ENCODE measurements around the gene GHRHR.

The GHRHR gene

DNA sequence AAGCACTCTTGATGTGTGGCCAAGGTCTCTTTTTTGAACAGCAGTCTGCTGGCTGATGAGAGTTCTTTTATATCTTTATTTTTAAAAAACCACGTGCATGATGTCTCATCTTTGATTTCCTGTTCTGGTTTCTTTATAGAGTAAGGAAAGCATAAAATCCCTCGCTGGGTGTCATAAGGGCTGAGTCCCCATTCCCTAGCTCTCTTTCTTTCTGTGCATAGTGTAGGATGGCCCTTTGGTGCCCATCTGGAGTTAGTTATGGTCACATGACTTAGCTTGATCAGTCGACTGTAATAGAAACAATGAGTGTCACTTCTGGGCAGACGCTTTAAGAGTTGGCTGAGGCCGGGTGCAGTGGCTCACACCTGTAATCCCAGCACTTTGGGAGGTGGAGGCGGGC lies 38.5 kb downstream of the GHRHR start:
- WGBS (ENCODE audit: extremely low coverage, insufficient coverage, low lambda C conversion rate), result no CpG with 5 or more reads among the region's 6 CpGs
- Histone ChIP-seq H3K23ac (ENCODE audit: low read length) (no peak overlapping the region), H3K4me1 (ENCODE audit: control insufficient read depth, low read depth, low read length) (peaks cover 10% of the 10 kb centered on the region), H3K18ac (ENCODE audit: low read length) (no peak overlapping the region), H3K9ac (ENCODE audit: low read length) (no peak overlapping the region), H2BK15ac (replicated peaks; ENCODE audit: low read depth) (no peak overlapping the region), H3K4ac (ENCODE audit: low read depth, low read length) (no peak overlapping the region), H3K56ac (ENCODE audit: low read length) (no peak overlapping the region), H4K8ac (ENCODE audit: low read depth, low read length) (no peak overlapping the region), H3K79me1 (ENCODE audit: low read length) (no peaks in the 10 kb centered on the region), H3K36me3 (ENCODE audit: control insufficient read depth, insufficient read depth, low read length) (no peaks in the 10 kb centered on the region), H3K4me2 (ENCODE audit: low read length) (no peak overlapping the region), H4K5ac (ENCODE audit: low read length) (no peak overlapping the region), H3K27me3 (ENCODE audit: insufficient read depth, low read length, poor library complexity) (no peaks in the 10 kb centered on the region), H3K4me3 (ENCODE audit: low read length) (no peak overlapping the region), H2AK5ac (ENCODE audit: low read length) (no peak overlapping the region), H2BK5ac (ENCODE audit: low read length) (no peak overlapping the region), H3K79me2 (ENCODE audit: control insufficient read depth, insufficient read depth, low read length) (no peaks in the 10 kb centered on the region), H2BK120ac (ENCODE audit: low read depth, low read length) (no peak overlapping the region), H3K27ac (ENCODE audit: low read depth, low read length) (no peak overlapping the region)
- DNase-seq, result no peak

DNA sequence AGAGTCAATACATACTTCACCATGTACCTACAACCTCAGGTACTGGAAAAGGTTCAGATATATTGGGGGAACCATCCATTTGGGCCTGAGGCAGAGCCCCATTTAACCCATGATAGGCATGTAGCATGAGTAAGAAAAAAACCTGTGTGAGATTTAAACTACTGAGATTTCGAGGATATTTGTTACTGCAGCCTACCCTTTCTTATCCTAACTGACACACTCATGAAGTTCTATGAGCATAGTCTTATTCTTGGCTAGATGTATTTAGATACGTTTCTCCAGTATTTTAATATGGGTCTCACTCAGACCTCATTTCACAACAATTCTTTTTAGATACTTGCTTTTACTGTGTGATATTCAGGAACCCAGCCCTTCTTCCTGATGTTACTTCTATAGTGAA lies 39.3 kb downstream of the GHRHR start:
- no peak overlapping the region for H3K4me2 ChIP-seq (ENCODE audit: low read length)
- no peaks in the 10 kb centered on the region for H3K36me3 ChIP-seq (ENCODE audit: control insufficient read depth, insufficient read depth, low read length)
- no peak overlapping the region for H3K4me3 ChIP-seq (ENCODE audit: low read length)
- no peak overlapping the region for H2BK15ac ChIP-seq (replicated peaks; ENCODE audit: low read depth)
- no peaks in the 10 kb centered on the region for H3K27me3 ChIP-seq (ENCODE audit: insufficient read depth, low read length, poor library complexity)
- no peak overlapping the region for H3K18ac ChIP-seq (ENCODE audit: low read length)
- H3K4me1 ChIP-seq (ENCODE audit: control insufficient read depth, low read depth, low read length), result peaks cover 10% of the 10 kb centered on the region
- no peaks in the 10 kb centered on the region for H3K79me2 ChIP-seq (ENCODE audit: control insufficient read depth, insufficient read depth, low read length)
- WGBS (ENCODE audit: extremely low coverage, insufficient coverage, low lambda C conversion rate), result no CpG with 5 or more reads among the region's 2 CpGs
- no peak overlapping the region for H2BK5ac ChIP-seq (ENCODE audit: low read length)
- H4K8ac ChIP-seq (ENCODE audit: low read depth, low read length), result no peak overlapping the region
- H3K79me1 ChIP-seq (ENCODE audit: low read length), result no peaks in the 10 kb centered on the region
- no peak overlapping the region for H2AK5ac ChIP-seq (ENCODE audit: low read length)
- no peak overlapping the region for H4K5ac ChIP-seq (ENCODE audit: low read length)
- no peak overlapping the region for H3K4ac ChIP-seq (ENCODE audit: low read depth, low read length)
- H3K56ac ChIP-seq (ENCODE audit: low read length), result no peak overlapping the region
- no peak overlapping the region for H2BK120ac ChIP-seq (ENCODE audit: low read depth, low read length)
- no peak overlapping the region for H3K27ac ChIP-seq (ENCODE audit: low read depth, low read length)
- no peak overlapping the region for H3K9ac ChIP-seq (ENCODE audit: low read length)
- DNase-seq, result no peak
- no peak overlapping the region for H3K23ac ChIP-seq (ENCODE audit: low read length)

DNA sequence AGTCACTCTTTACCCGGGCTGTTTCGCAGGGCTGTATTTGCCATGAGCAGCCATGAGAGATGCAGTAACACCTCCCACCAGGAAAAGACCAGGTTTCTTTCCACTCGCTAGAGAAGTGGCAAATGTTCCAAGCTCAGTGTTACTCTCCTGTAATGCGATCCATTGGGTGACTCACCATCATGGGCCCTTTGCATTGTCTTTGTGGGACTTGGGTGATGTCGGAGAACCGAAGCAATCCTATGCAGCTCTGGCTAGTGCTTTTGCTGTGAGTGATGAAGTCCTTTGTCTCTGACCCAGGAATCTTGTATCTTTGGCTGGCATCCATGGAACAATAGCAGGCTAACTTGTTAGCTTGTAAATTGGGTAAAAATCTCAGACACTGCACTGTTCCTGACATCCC lies 40.0 kb downstream of the GHRHR start:
- Histone ChIP-seq H3K79me2 (ENCODE audit: control insufficient read depth, insufficient read depth, low read length) (no peaks in the 10 kb centered on the region), H3K36me3 (ENCODE audit: control insufficient read depth, insufficient read depth, low read length) (no peaks in the 10 kb centered on the region), H2BK15ac (replicated peaks; ENCODE audit: low read depth) (no peak overlapping the region), H3K79me1 (ENCODE audit: low read length) (no peaks in the 10 kb centered on the region), H3K9ac (ENCODE audit: low read length) (no peak overlapping the region), H3K18ac (ENCODE audit: low read length) (no peak overlapping the region), H3K4me1 (ENCODE audit: control insufficient read depth, low read depth, low read length) (peaks cover 10% of the 10 kb centered on the region), H3K23ac (ENCODE audit: low read length) (no peak overlapping the region), H4K5ac (ENCODE audit: low read length) (no peak overlapping the region), H3K4me3 (ENCODE audit: low read length) (no peak overlapping the region), H4K8ac (ENCODE audit: low read depth, low read length) (no peak overlapping the region), H2AK5ac (ENCODE audit: low read length) (no peak overlapping the region), H2BK120ac (ENCODE audit: low read depth, low read length) (no peak overlapping the region), H3K4me2 (ENCODE audit: low read length) (no peak overlapping the region), H3K56ac (ENCODE audit: low read length) (no peak overlapping the region), H2BK5ac (ENCODE audit: low read length) (no peak overlapping the region), H3K27me3 (ENCODE audit: insufficient read depth, low read length, poor library complexity) (no peaks in the 10 kb centered on the region), H3K4ac (ENCODE audit: low read depth, low read length) (no peak overlapping the region), H3K27ac (ENCODE audit: low read depth, low read length) (no peak overlapping the region)
- WGBS (ENCODE audit: extremely low coverage, insufficient coverage, low lambda C conversion rate), result no CpG with 5 or more reads among the region's 6 CpGs
- DNase-seq, result peak; percentile 60

DNA sequence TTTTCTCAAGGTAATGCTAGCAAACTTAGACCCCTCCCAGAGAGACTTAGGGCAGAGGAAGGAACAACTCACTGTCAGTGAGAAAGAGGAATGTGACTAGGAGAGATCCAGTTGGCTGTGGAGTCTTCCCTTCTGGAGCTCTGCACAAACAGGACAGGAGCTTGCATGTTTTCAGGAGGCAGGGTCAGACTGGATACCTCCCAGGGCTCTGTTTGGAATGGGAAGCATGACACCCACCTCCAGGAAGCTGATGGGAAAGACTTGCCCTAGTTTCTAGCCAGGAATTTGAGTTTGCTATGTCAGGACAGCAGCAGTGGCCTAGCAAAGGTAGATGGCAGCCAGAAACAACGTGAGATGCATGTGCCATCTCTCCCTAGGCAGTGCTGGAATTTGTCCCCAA lies 40.6 kb downstream of the GHRHR start:
- H3K4me3 ChIP-seq (ENCODE audit: low read length), result no peak overlapping the region
- no CpG with 5 or more reads among the region's 1 CpG for WGBS (ENCODE audit: extremely low coverage, insufficient coverage, low lambda C conversion rate)
- H4K8ac ChIP-seq (ENCODE audit: low read depth, low read length), result no peak overlapping the region

DNA sequence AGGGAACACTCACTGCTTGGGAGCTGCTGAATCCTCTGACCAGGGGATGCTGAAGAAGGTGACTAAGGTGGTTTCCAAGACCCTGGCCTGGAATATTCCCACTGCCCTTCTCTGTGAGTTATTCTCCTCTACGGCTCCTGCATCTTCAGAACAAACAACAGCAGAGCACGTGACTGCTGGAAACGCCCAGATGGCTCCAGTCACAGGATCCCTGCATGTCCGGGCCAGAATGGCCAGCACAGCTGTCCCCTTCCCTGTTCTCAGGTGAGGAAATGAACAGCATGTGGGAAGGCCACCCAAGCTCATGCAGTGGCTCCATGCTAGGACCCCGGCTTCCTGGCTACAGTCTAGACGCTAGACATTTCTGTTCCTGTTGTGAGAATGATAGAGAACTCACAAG lies 43.1 kb downstream of the GHRHR start:
- no peak overlapping the region for H3K18ac ChIP-seq (ENCODE audit: low read length)
- no peak overlapping the region for H3K56ac ChIP-seq (ENCODE audit: low read length)
- WGBS (ENCODE audit: extremely low coverage, insufficient coverage, low lambda C conversion rate), result no CpG with 5 or more reads among the region's 6 CpGs
- no peak overlapping the region for H3K4me3 ChIP-seq (ENCODE audit: low read length)
- no peaks in the 10 kb centered on the region for H3K36me3 ChIP-seq (ENCODE audit: control insufficient read depth, insufficient read depth, low read length)
- H2AK5ac ChIP-seq (ENCODE audit: low read length), result no peak overlapping the region
- DNase-seq, result no peak
- no peaks in the 10 kb centered on the region for H3K79me2 ChIP-seq (ENCODE audit: control insufficient read depth, insufficient read depth, low read length)
- H2BK15ac ChIP-seq (replicated peaks; ENCODE audit: low read depth), result no peak overlapping the region
- H2BK5ac ChIP-seq (ENCODE audit: low read length), result no peak overlapping the region
- H4K8ac ChIP-seq (ENCODE audit: low read depth, low read length), result no peak overlapping the region
- H3K23ac ChIP-seq (ENCODE audit: low read length), result no peak overlapping the region
- no peak overlapping the region for H2BK120ac ChIP-seq (ENCODE audit: low read depth, low read length)
- no peak overlapping the region for H3K27ac ChIP-seq (ENCODE audit: low read depth, low read length)
- no peak overlapping the region for H3K9ac ChIP-seq (ENCODE audit: low read length)
- H4K5ac ChIP-seq (ENCODE audit: low read length), result no peak overlapping the region
- no peak overlapping the region for H3K4ac ChIP-seq (ENCODE audit: low read depth, low read length)
- peaks cover 7% of the 10 kb centered on the region for H3K4me1 ChIP-seq (ENCODE audit: control insufficient read depth, low read depth, low read length)
- no peak overlapping the region for H3K4me2 ChIP-seq (ENCODE audit: low read length)
- no peaks in the 10 kb centered on the region for H3K79me1 ChIP-seq (ENCODE audit: low read length)
- no peaks in the 10 kb centered on the region for H3K27me3 ChIP-seq (ENCODE audit: insufficient read depth, low read length, poor library complexity)

More for the DNA sequence above, 40.6 kb downstream of the GHRHR start:
- H3K4me1 ChIP-seq (ENCODE audit: control insufficient read depth, low read depth, low read length), result peaks cover 10% of the 10 kb centered on the region
- H3K56ac ChIP-seq (ENCODE audit: low read length), result no peak overlapping the region
- H3K9ac ChIP-seq (ENCODE audit: low read length), result no peak overlapping the region
- peak; percentile 44 for DNase-seq
- H3K4ac ChIP-seq (ENCODE audit: low read depth, low read length), result no peak overlapping the region
- no peak overlapping the region for H3K23ac ChIP-seq (ENCODE audit: low read length)
- no peak overlapping the region for H2BK5ac ChIP-seq (ENCODE audit: low read length)
- no peak overlapping the region for H2AK5ac ChIP-seq (ENCODE audit: low read length)
- no peak overlapping the region for H2BK120ac ChIP-seq (ENCODE audit: low read depth, low read length)
- H3K79me1 ChIP-seq (ENCODE audit: low read length), result no peaks in the 10 kb centered on the region
- no peak overlapping the region for H3K18ac ChIP-seq (ENCODE audit: low read length)
- H3K79me2 ChIP-seq (ENCODE audit: control insufficient read depth, insufficient read depth, low read length), result no peaks in the 10 kb centered on the region
- no peak overlapping the region for H2BK15ac ChIP-seq (replicated peaks; ENCODE audit: low read depth)
- H3K4me2 ChIP-seq (ENCODE audit: low read length), result no peak overlapping the region
- no peaks in the 10 kb centered on the region for H3K36me3 ChIP-seq (ENCODE audit: control insufficient read depth, insufficient read depth, low read length)
- no peaks in the 10 kb centered on the region for H3K27me3 ChIP-seq (ENCODE audit: insufficient read depth, low read length, poor library complexity)
- no peak overlapping the region for H4K5ac ChIP-seq (ENCODE audit: low read length)
- H3K27ac ChIP-seq (ENCODE audit: low read depth, low read length), result no peak overlapping the region

DNA sequence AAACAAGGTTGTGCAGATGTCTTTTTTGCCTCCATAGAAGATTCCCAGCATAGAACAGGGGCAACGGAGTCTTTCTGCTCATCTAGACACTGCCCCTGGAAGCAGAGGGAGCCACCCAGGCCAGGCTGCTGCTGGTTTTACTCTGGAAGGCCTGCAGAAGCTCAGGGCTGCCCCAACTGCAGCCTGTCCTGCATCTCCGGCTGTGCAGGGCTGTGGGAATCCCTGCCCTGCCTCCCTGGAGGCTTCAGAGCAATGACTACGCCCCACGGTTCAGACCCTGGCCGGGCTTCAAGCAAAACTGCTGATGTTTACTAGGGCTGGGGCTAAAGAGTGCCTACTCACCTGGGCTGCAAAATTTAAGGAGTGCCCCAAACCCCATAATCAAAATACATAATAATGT lies 43.9 kb downstream of the GHRHR start:
- no peak overlapping the region for H2BK120ac ChIP-seq (ENCODE audit: low read depth, low read length)
- no peak overlapping the region for H3K9ac ChIP-seq (ENCODE audit: low read length)
- no peak overlapping the region for H4K8ac ChIP-seq (ENCODE audit: low read depth, low read length)
- DNase-seq, result no peak
- no peak overlapping the region for H3K23ac ChIP-seq (ENCODE audit: low read length)
- H3K4me2 ChIP-seq (ENCODE audit: low read length), result no peak overlapping the region
- H3K36me3 ChIP-seq (ENCODE audit: control insufficient read depth, insufficient read depth, low read length), result no peaks in the 10 kb centered on the region
- H3K18ac ChIP-seq (ENCODE audit: low read length), result no peak overlapping the region
- H4K5ac ChIP-seq (ENCODE audit: low read length), result no peak overlapping the region
- no peaks in the 10 kb centered on the region for H3K79me2 ChIP-seq (ENCODE audit: control insufficient read depth, insufficient read depth, low read length)
- H3K27me3 ChIP-seq (ENCODE audit: insufficient read depth, low read length, poor library complexity), result no peaks in the 10 kb centered on the region
- no peak overlapping the region for H2BK15ac ChIP-seq (replicated peaks; ENCODE audit: low read depth)
- H3K79me1 ChIP-seq (ENCODE audit: low read length), result no peaks in the 10 kb centered on the region
- WGBS (ENCODE audit: extremely low coverage, insufficient coverage, low lambda C conversion rate), result no CpG with 5 or more reads among the region's 5 CpGs
- no peak overlapping the region for H3K4me3 ChIP-seq (ENCODE audit: low read length)
- no peak overlapping the region for H3K4ac ChIP-seq (ENCODE audit: low read depth, low read length)
- H2BK5ac ChIP-seq (ENCODE audit: low read length), result no peak overlapping the region
- H3K4me1 ChIP-seq (ENCODE audit: control insufficient read depth, low read depth, low read length), result peaks cover 7% of the 10 kb centered on the region
- H3K56ac ChIP-seq (ENCODE audit: low read length), result no peak overlapping the region
- H2AK5ac ChIP-seq (ENCODE audit: low read length), result no peak overlapping the region
- no peak overlapping the region for H3K27ac ChIP-seq (ENCODE audit: low read depth, low read length)

Measured in mesendoderm (in vitro differentiated cells).